IPS DF 4.7 (cell line): ENCODE data around the gene KCNK7.

Experiments used
- DNase-seq: peaks from one replicate; pipeline ENCODE4 v3.0.0-alpha.2; 2013; ENCODE audit warnings: low spot score; ENCODE audit errors: extremely low read depth

Gene KCNK7

DNA sequence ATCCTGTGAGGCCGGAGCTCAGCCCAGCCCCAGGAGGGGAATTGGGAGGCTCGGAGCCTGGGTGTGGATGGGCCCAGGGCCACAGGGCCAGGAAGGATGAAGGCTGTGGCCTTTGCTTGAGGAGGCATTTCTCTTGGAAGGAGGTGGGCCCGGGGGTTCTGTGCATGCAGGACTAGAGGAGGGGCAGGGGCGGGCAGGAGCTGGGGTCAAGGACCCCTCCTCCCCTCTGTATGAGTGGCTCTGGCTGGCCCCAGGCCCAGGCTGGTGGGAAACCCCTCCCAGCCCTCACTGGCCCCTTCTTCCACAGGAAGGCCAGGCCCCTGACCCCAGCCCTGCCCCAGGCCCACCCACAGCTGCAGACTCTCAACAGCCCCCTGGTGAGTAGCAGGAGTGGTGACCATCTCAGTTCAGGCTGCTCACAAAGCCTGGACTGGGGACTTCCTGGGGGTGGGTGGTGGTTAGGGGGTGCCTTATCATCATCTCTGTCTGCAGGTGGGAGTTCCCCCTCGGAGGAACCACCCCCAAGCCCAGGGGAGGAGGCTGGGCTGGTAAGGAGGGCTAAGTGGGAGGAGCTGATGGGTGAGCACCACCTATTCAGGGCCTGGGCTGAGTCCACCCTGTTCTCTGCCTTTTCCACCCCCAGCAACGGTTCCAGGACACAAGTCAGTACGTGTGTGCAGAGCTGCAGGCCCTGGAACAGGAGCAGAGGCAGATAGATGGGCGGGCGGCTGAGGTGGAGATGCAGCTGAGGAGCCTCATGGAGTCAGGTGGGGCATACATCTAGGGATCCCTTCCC, 6.0 kb downstream of the KCNK7 start:
- no peak for DNase-seq

DNA sequence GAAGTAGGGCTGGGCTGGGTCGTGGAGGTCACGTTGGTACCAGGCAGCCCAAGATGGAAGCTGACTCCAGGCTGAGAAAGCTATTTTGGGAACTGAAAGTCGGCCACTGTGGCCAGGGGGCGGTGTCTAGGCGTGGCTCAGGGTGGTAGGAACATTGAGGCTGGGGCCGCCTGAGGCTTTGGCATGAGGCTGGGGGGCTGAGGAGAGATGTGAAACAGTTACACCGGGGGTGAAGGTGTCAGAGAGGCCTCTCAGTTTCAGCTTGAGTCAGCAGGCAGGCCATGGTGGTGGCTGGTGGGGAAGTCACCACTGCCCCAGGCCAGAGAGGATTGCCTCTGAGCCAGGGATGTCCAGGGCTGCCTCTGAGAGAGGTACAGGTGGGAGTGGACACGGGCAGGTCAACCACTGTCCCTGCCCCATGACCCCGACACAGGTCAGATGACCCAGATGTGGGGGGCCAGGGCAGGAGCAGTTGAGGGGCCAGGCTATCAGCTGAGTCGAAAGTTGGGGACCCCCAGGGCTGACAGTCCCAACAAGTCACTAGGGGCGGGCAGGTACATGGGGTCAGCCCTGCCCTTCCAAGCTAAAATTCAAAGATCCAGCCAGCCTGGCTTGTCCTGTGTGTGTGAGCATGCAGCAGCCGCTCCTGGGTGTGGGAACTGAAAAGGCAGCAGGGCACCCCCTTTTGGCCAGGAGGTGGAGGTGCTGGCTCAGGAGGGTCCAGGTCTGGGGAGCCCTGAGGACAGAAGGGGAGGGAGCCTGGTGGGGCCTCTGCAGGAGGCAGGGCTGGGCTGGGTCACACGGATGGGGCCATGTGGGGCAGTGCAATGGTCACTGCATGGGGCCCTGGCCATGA, 7.2 kb downstream of the KCNK7 start:
- no peak for DNase-seq

DNA sequence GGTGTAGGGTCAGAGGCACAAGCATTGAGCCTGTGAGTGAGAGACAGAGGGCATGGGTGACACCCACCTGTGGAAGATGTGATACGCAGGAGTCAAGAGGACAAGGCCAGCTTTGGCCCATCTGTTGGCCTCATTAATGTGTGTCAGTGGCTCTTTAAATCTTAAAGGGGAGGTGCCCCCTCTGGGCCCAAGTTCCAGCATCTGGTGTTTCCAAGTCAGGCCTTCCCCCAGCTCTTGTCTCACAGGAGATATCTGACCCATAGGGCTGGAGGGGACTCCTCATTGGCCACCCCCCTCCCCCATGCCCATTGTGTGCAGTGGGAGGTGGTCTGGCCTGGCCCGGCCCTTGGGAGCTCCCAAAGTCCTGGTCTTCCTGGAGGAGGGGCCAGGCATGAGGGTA, 8.9 kb downstream of the KCNK7 start:
- no peak for DNase-seq

DNA sequence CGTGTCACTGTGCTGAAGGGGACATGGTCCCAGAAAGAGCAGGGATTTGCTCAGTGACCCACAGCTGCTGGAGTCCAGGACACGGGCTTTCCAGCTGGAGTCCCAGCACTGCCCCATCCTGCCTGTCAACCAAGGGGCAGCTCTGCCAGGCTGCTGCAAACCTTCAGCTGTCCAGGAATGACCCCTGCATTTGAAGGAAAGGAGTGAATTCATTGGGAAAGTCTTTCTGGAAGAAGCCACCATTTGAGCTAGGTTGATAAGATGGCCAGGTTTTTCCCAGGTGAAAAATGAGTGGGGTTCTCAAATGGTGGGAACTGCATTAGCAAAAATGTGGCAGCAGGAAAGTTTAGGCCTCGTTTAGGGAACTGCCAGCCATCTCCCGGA, 9.4 kb downstream of the KCNK7 start:
- DNase-seq, result no peak

DNA sequence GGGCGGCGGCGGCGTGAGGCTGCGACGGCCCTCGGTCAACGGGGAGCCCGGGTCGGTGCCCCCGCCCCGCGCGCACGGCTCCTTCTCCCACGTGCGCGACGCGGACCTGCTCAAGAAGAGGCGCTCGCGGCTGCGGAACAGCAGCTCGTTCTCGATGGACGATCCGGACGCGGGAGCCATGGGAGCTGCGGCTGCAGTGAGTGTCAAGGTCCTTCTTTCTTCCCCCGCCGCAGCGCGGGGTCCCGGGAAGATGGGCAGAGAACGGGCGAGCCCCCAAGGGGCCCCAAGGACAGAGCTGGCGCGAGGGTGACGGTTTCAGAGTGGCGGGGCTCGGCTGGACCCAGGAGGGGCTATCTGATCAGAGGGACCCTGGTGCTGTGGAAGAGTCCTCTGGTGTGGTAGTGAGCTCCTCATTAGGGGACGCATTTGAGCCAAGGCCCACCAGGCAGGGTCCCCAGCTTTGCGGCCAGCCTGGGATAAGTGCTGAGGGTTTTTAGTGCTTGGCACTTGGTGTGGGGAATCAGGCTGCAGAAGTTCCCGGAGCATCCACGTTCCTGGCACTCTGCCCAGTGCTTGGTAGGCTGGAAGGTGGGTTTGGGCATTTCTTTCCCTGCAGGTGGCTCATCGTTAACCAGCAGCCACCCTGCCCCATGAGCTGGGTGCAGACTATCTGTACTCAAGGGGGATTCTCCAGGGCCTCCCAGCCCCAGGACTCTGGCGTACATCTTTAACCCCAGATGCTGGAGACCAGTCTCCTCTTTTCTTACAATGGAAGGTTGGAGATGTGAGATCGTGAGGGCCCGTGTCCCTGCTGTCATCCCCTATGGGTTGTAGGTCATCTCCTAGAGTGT, 10.0 kb downstream of the KCNK7 start:
- no peak for DNase-seq

DNA sequence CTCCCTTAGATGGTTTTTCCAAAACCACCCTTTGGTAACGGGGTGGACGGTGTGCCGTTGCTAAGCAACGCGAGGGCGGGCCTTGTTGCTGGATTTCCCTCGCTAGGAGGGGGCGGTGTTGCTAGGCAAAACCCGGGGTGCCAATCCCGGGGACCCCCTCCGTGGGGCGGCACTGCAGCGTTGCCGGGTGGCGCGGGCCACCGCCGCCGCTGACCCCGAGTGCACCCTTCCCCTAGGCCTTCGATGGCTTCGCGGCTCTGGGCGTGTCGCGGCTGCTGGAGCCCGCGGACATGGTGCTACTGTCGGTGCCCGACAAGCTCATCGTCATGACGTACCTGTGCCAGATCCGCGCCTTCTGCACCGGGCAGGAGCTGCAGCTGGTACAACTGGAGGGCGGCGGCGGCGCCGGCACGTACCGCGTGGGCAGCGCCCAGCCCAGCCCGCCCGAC, 10.9 kb downstream of the KCNK7 start:
- DNase-seq, result no peak

DNA sequence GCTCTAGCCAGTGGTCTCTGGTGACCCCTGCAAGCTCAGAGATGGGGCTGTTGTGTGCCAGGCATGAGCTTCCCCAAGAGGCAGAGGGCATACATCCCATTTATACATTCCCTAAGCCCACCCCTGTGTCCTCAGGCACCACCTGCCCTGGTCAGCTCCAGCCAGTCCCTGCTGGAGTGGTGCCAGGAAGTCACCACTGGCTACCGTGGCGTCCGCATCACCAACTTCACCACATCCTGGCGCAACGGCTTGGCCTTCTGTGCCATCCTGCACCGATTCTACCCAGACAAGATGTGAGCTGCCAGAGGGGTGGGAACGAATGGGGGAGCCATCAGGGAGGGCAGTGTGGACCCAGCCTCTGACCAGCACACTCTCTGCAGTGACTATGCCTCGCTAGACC, 11.5 kb downstream of the KCNK7 start:
- DNase-seq, result no peak

DNA sequence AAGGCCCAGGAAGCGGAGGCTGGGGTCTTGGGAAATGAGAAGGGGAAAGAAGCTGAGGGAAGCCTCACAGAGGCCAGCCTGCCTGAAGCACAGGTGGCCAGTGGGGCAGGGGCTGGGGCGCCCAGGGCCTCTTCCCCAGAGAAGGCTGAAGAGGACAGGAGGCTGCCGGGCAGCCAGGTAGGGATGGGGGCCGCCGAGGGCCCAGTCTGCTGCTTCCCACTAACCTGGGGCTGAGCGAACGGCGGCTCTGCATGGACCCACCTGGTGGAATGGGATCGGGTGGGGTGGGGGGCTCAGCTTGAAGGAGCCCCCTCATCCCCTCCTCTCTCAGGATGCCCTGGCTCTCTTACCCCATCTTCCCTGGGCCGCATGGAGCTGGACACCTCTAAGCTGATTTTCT, 12.0 kb downstream of the KCNK7 start:
- no peak for DNase-seq

DNA sequence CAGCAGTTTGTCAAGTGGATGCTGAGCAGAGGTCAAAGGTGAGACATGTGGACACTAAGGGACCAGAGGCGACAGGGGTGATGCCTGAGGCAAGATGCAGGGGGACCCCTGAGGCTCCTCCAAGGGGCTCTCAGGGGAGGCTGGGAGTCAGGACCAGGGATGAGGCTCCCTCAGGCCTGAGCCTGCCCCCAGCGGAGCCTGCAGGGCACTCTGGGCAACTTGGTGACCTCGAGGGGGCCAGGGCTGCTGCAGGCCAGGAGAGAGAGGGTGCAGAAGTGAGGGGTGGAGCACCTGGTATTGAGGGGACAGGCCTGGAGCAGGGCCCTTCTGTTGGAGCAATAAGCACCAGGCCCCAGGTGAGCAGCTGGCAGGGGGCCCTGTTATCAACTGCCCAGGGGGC, 13.7 kb downstream of the KCNK7 start:
- DNase-seq, result no peak

DNA sequence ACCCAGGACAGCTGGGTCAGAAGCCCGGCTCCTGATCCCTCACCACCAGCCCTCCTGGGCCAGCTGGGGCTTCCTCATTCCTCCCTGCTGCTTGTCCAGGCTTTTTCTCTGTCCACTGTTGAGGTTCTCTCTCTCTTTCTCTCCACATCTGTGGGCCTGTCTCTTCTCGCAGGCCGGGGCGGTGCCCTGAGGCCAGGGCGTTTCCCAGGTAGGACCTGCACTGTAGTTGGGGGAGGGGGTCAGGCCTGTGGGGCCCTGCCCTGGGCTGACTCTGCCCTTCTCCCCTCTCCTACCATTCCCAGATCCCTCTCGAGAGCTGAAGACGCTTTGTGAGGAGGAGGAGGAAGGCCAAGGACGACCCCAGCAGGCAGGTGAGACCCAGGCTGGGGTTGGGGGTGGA, 14.8 kb downstream of the KCNK7 start:
- DNase-seq, result no peak

DNA sequence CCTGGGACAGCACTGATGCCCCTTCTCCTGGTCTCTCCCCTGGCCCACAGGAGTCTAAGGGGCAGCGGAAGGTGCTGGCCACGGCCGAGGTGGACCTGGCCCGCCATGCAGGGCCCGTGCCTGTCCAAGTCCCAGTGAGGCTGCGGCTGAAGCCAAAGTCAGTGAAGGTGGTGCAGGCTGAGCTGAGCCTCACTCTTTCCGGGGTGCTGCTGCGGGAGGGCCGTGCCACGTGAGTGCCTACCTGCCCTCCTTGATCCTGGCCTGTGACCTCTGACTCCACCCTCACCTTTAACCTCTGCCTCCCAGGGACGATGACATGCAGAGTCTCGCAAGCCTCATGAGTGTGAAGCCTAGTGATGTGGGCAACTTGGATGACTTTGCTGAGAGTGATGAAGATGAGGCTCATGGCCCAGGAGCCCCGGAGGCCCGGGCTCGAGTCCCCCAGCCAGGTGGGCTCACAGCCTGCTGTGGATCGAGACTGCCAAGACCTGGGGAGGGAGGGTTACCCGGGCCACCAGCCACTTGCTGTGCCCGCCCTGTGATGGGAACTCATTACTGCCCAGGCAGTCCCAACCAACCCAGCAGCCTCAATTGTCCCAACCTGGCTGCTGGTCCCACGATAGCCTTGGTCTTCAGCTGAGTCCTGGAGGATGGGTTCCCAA, 15.4 kb downstream of the KCNK7 start:
- DNase-seq, result no peak

DNA sequence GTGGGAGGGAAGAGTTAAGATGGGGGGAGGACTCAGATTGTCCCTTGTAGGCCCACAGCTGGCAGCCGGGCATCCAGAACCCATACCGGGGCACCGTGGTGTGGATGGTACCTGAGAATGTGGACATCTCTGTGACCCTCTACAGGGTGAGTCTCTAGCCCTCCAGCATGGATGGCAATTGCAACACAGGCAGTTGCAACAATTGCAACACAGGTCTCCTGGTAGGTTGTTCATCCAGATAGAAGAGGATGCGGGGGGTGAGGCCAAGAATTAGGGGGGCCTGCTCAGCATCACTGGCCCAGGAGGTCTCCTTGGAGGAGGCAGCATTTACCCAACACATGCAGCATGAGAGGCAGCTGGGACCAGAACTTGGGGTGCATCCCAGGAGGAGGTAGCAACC, 16.3 kb downstream of the KCNK7 start:
- no peak for DNase-seq

DNA sequence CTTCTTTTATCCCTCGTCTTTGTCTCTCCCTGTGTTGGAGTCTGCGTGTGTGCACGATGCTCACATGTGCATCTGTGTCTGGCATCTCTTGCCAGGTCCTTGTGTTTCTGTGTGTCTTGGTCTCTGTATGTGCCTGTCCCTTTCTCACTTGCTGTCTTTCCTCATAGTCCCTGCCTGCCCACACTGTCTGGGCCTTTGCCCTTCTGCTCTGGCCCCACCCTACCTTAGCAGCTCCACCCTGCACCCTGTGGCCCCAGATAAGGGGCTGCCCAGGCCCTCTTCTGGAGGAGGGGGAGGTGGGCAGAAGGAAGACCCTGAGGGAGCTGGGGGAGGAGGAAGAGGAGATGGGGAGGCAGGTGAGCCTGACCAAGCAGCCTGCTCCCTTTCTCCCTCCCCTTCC, 16.9 kb downstream of the KCNK7 start:
- no peak for DNase-seq

DNA sequence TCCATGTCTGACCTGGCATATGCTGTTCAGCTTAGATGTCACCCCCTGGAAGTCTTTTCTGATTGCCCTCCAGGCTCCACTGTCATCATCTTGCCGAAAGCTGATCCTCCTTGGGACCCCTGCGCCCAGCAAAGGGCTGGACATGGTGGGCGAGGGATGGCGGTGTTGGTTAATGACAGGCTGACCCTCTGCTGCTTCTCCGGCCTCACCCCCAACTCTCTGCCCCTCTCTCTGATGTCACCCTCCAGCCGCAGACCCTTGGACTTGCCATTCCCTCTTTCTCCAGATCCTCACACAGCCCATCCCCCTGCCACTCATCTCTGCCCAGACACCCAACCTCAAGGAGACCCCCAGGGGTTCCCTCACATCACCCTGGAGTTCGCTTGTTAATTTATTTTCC, 17.5 kb downstream of the KCNK7 start:
- DNase-seq, result no peak

DNA sequence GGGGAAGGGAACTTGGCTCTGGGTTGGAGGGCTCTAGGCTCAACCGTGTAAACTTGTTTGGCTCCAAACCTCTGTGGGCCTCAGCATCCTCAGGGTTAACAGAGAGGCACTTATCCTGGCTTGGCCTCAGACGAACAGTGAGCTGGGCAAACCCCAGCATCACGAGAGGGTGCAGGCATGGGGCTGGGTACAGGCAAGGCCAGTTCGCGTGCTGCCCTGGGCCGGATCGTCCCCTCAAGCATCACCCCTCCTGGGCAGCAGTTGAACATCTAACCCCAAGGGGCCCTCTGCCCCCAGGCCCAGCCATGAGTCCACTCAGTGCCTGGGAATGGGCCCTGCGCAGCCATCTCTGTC, 17.9 kb downstream of the KCNK7 start:
- DNase-seq, result no peak

DNA sequence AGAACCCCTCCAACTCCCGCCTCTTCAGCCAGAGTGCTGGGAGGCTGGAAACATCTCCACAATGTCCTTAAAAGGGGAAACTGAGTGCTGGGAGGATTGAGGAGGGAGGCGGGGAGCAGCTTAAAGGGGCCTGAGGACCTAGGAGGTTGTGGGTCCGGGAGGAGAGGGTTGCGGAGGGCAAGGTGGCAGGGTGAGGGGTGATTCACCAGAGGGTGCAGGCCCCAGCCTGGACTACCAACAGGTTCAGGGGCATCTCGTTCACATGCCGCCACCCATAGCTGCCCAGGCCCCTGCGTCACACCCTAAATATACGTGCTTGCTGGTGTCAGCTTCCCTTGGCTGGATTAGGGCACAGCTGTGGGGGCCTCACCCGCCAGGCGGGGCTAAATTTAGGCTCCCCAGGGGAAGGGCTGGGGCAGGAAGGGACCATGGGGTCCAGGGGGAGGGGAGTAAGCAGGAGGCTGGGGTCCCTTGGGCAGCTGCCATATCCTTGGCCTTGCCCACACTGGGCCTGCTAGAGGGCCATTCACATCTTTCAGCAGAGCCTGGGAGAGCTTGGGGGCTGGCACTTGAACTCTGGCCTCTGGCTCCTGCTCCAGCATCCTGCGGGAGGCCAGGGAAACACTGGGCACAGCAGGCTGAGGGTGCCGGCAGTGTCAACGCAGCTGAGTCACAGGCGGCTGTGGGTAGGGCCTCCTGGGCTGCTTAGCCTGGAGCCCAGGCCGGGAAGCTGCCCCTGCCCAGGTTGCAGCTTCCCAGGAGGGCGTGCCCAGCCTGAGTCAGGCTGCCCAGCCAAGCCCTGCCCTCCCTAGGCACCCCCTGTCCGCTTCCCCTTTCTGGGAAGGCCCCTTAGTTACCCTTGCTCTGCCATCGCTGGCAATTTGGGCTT, 18.5 kb downstream of the KCNK7 start:
- no peak for DNase-seq

DNA sequence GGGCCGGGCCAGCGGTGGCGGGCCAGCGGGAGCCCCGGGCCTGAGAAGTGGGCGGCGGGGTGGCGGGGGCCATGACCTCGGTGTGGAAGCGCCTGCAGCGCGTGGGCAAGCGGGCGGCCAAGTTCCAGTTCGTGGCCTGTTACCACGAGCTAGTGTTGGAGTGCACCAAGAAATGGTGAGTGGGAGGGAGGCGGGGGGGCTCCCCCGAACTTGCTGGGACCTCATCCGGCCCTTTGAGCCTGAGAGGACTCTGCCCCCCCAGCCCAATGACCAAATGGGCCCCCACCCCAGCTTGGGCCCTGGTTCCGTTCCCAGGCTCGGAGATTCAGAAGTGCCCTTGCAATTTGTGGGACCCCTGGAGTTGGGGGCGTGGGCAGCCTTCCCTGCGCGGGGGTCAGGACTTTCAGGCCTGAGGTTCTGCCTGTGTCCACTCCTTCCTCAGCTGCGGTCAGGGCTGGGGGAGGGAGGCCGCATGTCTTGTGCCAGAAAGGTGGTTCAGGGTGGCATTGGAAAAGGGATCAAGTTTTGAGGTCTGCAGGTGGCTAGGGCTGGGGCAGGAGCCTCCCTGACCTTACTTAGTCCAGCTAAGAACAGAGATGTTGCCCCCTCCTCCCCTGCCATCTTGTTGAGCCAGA, 19.3 kb downstream of the KCNK7 start:
- no peak for DNase-seq

DNA sequence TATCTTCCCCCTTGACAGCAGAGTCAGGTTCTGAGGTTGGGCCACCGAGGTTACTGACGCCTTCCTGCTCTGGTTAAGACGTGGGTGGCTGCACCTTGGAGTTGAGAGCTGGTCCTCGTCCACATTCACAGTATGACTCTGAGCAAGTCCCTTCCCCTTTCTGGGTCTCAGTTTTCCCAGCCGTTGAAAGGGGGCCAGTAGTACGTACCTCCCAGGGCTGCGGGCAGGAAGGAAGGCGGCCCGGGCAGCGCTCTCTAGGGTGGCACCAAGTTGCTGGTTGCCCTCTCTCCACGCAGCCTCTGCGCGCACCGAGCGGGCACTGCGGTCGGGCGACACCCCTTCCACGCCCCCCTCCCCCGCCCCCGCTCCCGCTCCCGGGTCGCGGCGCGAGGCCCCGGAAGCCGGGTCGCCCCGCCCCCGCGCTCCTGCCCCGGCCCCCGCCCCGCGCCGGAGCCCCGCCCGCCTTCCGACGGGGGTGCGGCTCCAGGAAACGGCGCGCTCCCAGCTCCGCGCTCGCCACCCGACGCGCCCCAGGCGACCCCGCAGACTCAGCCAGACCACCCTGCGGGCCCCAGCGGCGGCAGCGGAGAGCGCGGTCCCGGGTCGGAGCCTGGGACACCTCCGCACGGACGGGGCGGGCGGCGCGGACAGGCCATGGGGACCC, 19.9 kb downstream of the KCNK7 start, which contains the start of gene EHBP1L1:
TSS of gene EHBP1L1 (plus strand) at position 486 of the 664 bp plus-strand sequence. CDS start 250 bp downstream, outside the sequence.
- no peak for DNase-seq
